AG09309 (cell line): Measurements from ENCODE around the gene TADA2B.

ENCODE experiments used
- DNase-seq: peaks from one replicate; pipeline ENCODE4 v3.0.0-alpha.2; 2010; ENCODE audit warnings: low read depth
- H3K4me3 ChIP-seq: 2 replicates; pipeline ENCODE4 v1.5.1; 2011; ENCODE audit warnings: mild to moderate bottlenecking, low read depth, low read length, moderate library complexity; ENCODE audit not compliant: control insufficient read depth
- CTCF ChIP-seq: IDR thresholded peaks from 2 replicates; pipeline ENCODE4 v1.5.1; 2011; ENCODE audit warnings: mild to moderate bottlenecking, low read depth, low read length, inconsistent platforms; ENCODE audit not compliant: insufficient read depth, control insufficient read depth; ENCODE audit errors: missing control alignments

The TADA2B gene

DNA sequence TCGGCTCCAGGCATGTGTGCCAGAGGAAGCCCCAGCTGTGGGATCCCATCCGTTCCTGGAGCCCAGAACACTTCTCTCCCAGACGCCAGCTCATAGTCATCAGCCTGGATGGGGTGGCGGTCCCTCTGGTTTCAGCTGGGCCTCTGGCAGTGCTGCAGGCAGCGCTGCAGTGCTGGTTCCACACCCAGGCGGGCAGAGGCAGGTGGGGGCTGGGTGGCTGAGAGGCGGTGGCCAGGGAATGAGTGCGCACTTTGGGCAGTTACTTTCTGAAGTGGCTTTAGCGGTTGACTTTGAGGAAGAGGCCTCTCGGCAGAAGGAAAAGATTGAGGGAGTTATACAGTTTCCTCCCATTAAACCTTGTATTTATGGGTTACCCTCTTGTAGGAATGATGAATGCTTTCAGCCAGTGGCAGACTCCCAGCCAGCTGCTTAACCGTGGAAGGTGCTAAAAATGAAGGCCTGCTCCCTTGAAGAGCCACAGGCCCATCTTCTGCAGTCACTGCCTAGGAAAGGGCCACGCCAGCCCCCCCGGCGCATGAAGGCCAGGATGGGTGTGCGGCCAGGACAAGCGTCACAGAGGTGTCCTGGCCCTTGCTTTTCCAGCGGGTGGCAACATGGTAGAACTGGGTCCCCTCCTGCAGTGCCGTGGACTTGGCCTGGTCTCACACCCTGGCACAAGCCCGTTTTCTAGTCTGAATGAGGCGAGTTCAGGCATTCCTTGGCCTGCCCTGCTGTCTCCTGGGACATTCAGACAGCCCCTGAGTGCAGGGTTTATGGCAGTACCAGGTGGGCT lies 9.9 kb downstream of the TADA2B start:
- TF ChIP-seq CTCF: no peak
- no peak for DNase-seq
- H3K4me3 ChIP-seq: no peak overlapping the region

DNA sequence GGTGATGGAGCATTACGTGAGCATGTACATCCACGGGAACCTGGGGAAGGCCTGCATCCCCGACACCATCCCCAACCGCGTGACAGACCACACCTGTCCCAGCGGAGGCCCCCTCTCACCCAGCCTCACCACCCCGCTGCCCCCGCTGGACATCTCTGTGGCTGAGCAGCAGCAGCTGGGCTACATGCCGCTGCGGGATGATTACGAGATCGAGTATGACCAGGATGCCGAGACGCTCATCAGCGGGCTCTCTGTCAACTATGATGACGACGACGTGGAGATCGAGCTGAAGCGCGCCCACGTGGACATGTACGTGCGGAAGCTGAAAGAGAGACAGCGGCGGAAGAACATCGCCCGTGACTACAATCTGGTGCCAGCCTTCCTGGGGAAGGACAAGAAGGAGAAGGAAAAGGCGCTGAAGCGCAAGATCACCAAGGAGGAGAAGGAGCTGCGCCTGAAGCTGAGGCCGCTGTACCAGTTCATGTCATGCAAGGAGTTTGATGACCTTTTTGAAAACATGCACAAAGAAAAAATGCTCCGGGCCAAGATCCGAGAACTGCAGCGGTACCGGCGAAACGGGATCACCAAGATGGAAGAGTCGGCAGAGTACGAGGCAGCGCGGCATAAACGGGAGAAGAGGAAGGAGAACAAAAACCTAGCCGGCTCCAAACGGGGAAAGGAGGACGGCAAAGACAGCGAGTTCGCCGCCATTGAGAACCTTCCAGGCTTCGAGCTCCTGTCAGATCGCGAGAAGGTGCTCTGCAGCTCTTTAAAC lies 11.1 kb downstream of the TADA2B start:
- H3K4me3 ChIP-seq: no peak overlapping the region
- TF ChIP-seq CTCF: no peak
- DNase-seq: no peak

GRCh38 chr4:7055111-7055989 lies 12.2 kb downstream of the TADA2B start:
- TF ChIP-seq CTCF: no peak
- no peak for DNase-seq
- no peak overlapping the region for H3K4me3 ChIP-seq

DNA sequence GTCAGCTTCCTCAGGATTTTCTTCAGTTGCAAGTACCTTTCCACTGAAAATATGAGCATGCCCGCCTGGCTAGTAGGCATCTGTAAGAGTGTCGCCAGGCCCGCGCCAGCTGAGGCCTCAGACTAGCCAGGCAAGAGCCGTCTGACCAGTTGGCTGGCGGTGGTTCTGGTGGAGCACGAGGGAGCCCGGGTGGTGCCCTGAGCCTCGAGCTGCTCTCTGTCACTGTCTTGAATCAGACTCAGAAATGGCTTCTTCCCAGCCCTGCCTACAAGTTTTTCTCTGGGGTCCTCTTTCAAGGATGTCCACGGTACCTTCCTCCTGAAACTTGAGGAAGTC lies 12.8 kb downstream of the TADA2B start:
- no peak for DNase-seq
- no peak for TF ChIP-seq CTCF
- no peak overlapping the region for H3K4me3 ChIP-seq

DNA sequence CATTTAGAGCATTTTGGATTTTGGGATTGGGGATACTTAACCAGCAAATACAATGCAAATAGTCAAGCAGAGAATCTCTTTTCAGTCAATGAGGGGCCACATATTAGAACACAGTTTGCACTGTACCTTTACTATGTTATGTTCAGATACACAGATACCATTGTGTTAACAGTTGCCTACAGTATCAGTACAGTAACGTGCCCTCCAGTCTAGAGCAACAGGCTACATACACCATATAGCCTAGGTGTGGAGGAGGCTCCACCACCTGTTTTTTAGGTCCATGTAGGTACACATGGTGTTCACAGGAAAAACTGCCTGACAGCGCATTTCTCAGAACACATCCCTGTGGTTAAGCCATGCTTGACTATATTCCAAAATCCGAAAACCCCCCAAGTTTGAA lies 15.6 kb downstream of the TADA2B start:
- H3K4me3 ChIP-seq: no peak overlapping the region
- TF ChIP-seq CTCF: no peak
- DNase-seq: no peak

DNA sequence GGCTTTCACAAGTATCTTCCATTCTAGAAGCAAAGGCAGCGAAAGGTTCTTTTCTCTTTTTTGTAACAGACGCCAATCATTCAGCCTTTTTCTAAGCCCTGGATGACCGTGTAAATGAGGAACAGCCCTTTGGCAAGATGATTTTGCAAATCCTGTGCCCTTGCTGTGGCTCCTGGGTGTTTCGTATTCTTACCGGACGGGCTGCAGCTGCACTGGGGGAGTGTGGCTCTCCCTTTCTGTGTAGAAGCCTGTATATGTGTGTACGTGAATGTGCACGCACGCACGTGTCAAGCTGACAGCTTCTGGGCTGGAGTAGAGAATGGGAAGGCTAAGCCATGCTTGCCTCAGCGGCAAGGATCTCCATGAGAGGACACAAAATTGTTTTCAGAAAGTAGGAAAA lies 16.5 kb downstream of the TADA2B start:
- no peak overlapping the region for H3K4me3 ChIP-seq
- DNase-seq: no peak
- no peak for TF ChIP-seq CTCF
